Fibroblast of lung (primary cell): ENCODE measurements around the gene SMARCA2.

ENCODE experiments used
- CTCF ChIP-seq, 2 donors: IDR thresholded peaks in 1 of 2; conservative IDR thresholded peaks in 1 of 2; 1 replicate in 1 of 2; 2 replicates in 1 of 2; pipeline ENCODE4 v1.5.1; 2011 to 2012; ENCODE audit warnings: low read length in 2 of 2, control low read depth in 1 of 2, inconsistent platforms in 1 of 2, low read depth in 1 of 2, mild to moderate bottlenecking in 1 of 2
- EZH2 ChIP-seq: IDR thresholded peaks from 2 replicates; pipeline ENCODE4 v1.5.1; 2012; ENCODE audit warnings: low read length, control low read depth, mild to moderate bottlenecking; ENCODE audit errors: missing control alignments

DNA sequence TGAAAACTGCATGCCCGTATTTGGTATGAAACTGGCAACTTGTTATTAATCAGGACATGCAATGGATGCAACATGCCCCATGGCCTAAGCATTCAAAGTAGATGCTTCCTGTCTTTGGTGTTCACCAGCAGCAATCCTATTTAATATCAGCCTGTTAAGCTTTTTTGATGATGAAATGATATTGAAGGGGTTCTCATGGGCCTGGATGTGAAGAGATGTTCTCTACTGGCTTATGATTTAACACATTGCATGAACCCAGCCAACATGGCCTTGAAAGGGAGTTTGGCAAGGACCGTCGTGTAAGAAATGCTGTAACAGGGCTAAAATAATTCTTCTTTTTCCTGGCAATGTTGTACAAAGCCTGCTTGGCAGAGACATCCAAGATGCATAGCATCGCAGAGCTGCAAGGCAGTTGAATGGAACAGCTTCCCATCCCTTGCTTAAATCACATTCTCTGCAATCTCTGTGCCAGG is 111.2 kb downstream of the SMARCA2 start:
- TF ChIP-seq CTCF (conservative IDR thresholded peaks at IDR 0.05 in 1 of 2, IDR thresholded peaks at IDR 0.05 in 1 of 2; ENCODE audit: low read depth in 1 of 2, low read length in 2 of 2): no peak
- no peak for TF ChIP-seq EZH2
